ENCODE results near the gene AHNAK2.

Gene AHNAK2

GRCh38 chr14:105019861-105020814, 42.0 kb upstream of the AHNAK2 start:
- Histone ChIP-seq H3K36me3 (ENCODE audit: control insufficient read depth, insufficient read depth, low read length) (peaks cover 7% of the 10 kb centered on the region), H3K27me3 (ENCODE audit: control insufficient read depth, insufficient read depth, low read length) (no peaks in the 10 kb centered on the region), H3K4me1 (ENCODE audit: control insufficient read depth, insufficient read depth, low read length) (peaks cover 8% of the 10 kb centered on the region)

GRCh38 chr14:105018414-105018813, 40.2 kb upstream of the AHNAK2 start:
- peaks cover 7% of the 10 kb centered on the region for H3K36me3 ChIP-seq (ENCODE audit: control insufficient read depth, insufficient read depth, low read length)
- peaks cover 11% of the 10 kb centered on the region for H3K4me1 ChIP-seq (ENCODE audit: control insufficient read depth, insufficient read depth, low read length)
- H3K9me3 ChIP-seq (ENCODE audit: control insufficient read depth, insufficient read depth, low read length): no peaks in the 10 kb centered on the region
- H3K4me3 ChIP-seq (ENCODE audit: low read depth, low read length): no peak overlapping the region
- no peaks in the 10 kb centered on the region for H3K27me3 ChIP-seq (ENCODE audit: control insufficient read depth, insufficient read depth, low read length)
- no peak overlapping the region for H3K9ac ChIP-seq (ENCODE audit: low read depth, low read length)

More at GRCh38 chr14:105019861-105020814, 42.0 kb upstream of the AHNAK2 start:
- peak overlapping the region; percentile 96 for H3K4me3 ChIP-seq (ENCODE audit: low read depth, low read length)
- no peaks in the 10 kb centered on the region for H3K9me3 ChIP-seq (ENCODE audit: control insufficient read depth, insufficient read depth, low read length)
- peak overlapping the region; percentile 89 for H3K9ac ChIP-seq (ENCODE audit: low read depth, low read length)

GRCh38 chr14:105015905-105016304, 37.7 kb upstream of the AHNAK2 start:
- no peaks in the 10 kb centered on the region for H3K9me3 ChIP-seq (ENCODE audit: control insufficient read depth, insufficient read depth, low read length)
- H3K4me1 ChIP-seq (ENCODE audit: control insufficient read depth, insufficient read depth, low read length): peaks cover 11% of the 10 kb centered on the region
- no peak overlapping the region for H3K9ac ChIP-seq (ENCODE audit: low read depth, low read length)
- no peaks in the 10 kb centered on the region for H3K27me3 ChIP-seq (ENCODE audit: control insufficient read depth, insufficient read depth, low read length)
- H3K4me3 ChIP-seq (ENCODE audit: low read depth, low read length): no peak overlapping the region
- peaks cover 18% of the 10 kb centered on the region for H3K36me3 ChIP-seq (ENCODE audit: control insufficient read depth, insufficient read depth, low read length)

- Histone ChIP-seq H3K4me1 (ENCODE audit: control insufficient read depth, insufficient read depth, low read length) (peaks cover 11% of the 10 kb centered on the region), H3K9ac (ENCODE audit: low read depth, low read length) (peak overlapping the region; percentile 60), H3K27me3 (ENCODE audit: control insufficient read depth, insufficient read depth, low read length) (no peaks in the 10 kb centered on the region), H3K36me3 (ENCODE audit: control insufficient read depth, insufficient read depth, low read length) (peaks cover 16% of the 10 kb centered on the region), H3K9me3 (ENCODE audit: control insufficient read depth, insufficient read depth, low read length) (no peaks in the 10 kb centered on the region), H3K4me3 (ENCODE audit: low read depth, low read length) (peak overlapping the region; percentile 16)
These were observed 37.1 kb upstream of the AHNAK2 start for GRCh38 chr14:105015242-105015641.

- Histone ChIP-seq H3K4me3 (ENCODE audit: low read depth, low read length) (no peak overlapping the region), H3K36me3 (ENCODE audit: control insufficient read depth, insufficient read depth, low read length) (peaks cover 21% of the 10 kb centered on the region), H3K9ac (ENCODE audit: low read depth, low read length) (peak overlapping the region; percentile 60)
These were observed 36.5 kb upstream of the AHNAK2 start for GRCh38 chr14:105014631-105015030.

GRCh38 chr14:105014032-105014431, 35.9 kb upstream of the AHNAK2 start:
- Histone ChIP-seq H3K9me3 (ENCODE audit: control insufficient read depth, insufficient read depth, low read length) (no peaks in the 10 kb centered on the region), H3K4me1 (ENCODE audit: control insufficient read depth, insufficient read depth, low read length) (peaks cover 11% of the 10 kb centered on the region), H3K4me3 (ENCODE audit: low read depth, low read length) (no peak overlapping the region), H3K9ac (ENCODE audit: low read depth, low read length) (peak overlapping the region; percentile 65), H3K36me3 (ENCODE audit: control insufficient read depth, insufficient read depth, low read length) (peaks cover 22% of the 10 kb centered on the region), H3K27me3 (ENCODE audit: control insufficient read depth, insufficient read depth, low read length) (no peaks in the 10 kb centered on the region)

More at GRCh38 chr14:105014631-105015030, 36.5 kb upstream of the AHNAK2 start:
- H3K4me1 ChIP-seq (ENCODE audit: control insufficient read depth, insufficient read depth, low read length): peaks cover 11% of the 10 kb centered on the region
- no peaks in the 10 kb centered on the region for H3K27me3 ChIP-seq (ENCODE audit: control insufficient read depth, insufficient read depth, low read length)
- H3K9me3 ChIP-seq (ENCODE audit: control insufficient read depth, insufficient read depth, low read length): no peaks in the 10 kb centered on the region

- Histone ChIP-seq H3K9ac (ENCODE audit: low read depth, low read length) (no peak overlapping the region), H3K4me3 (ENCODE audit: low read depth, low read length) (no peak overlapping the region), H3K36me3 (ENCODE audit: control insufficient read depth, insufficient read depth, low read length) (peaks cover 21% of the 10 kb centered on the region), H3K4me1 (ENCODE audit: control insufficient read depth, insufficient read depth, low read length) (peaks cover 11% of the 10 kb centered on the region), H3K9me3 (ENCODE audit: control insufficient read depth, insufficient read depth, low read length) (no peaks in the 10 kb centered on the region), H3K27me3 (ENCODE audit: control insufficient read depth, insufficient read depth, low read length) (no peaks in the 10 kb centered on the region)
These were observed 35.1 kb upstream of the AHNAK2 start for GRCh38 chr14:105013150-105013785.

- H3K36me3 ChIP-seq (ENCODE audit: control insufficient read depth, insufficient read depth, low read length): peaks cover 27% of the 10 kb centered on the region
These were observed 34.2 kb upstream of the AHNAK2 start for GRCh38 chr14:105012171-105012985.

GRCh38 chr14:105011312-105011990, 33.3 kb upstream of the AHNAK2 start:
- H3K9ac ChIP-seq (ENCODE audit: low read depth, low read length): no peak overlapping the region
- peaks cover 33% of the 10 kb centered on the region for H3K36me3 ChIP-seq (ENCODE audit: control insufficient read depth, insufficient read depth, low read length)
- no peaks in the 10 kb centered on the region for H3K9me3 ChIP-seq (ENCODE audit: control insufficient read depth, insufficient read depth, low read length)
- H3K4me1 ChIP-seq (ENCODE audit: control insufficient read depth, insufficient read depth, low read length): peaks cover 11% of the 10 kb centered on the region
- no peaks in the 10 kb centered on the region for H3K27me3 ChIP-seq (ENCODE audit: control insufficient read depth, insufficient read depth, low read length)
- H3K4me3 ChIP-seq (ENCODE audit: low read depth, low read length): no peak overlapping the region

More at GRCh38 chr14:105012171-105012985, 34.2 kb upstream of the AHNAK2 start:
- Histone ChIP-seq H3K4me3 (ENCODE audit: low read depth, low read length) (no peak overlapping the region), H3K27me3 (ENCODE audit: control insufficient read depth, insufficient read depth, low read length) (no peaks in the 10 kb centered on the region), H3K4me1 (ENCODE audit: control insufficient read depth, insufficient read depth, low read length) (peaks cover 11% of the 10 kb centered on the region), H3K9ac (ENCODE audit: low read depth, low read length) (no peak overlapping the region), H3K9me3 (ENCODE audit: control insufficient read depth, insufficient read depth, low read length) (no peaks in the 10 kb centered on the region)

GRCh38 chr14:105010891-105011291, 32.7 kb upstream of the AHNAK2 start:
- peaks cover 36% of the 10 kb centered on the region for H3K36me3 ChIP-seq (ENCODE audit: control insufficient read depth, insufficient read depth, low read length)
- peaks cover 8% of the 10 kb centered on the region for H3K4me1 ChIP-seq (ENCODE audit: control insufficient read depth, insufficient read depth, low read length)
- H3K27me3 ChIP-seq (ENCODE audit: control insufficient read depth, insufficient read depth, low read length): no peaks in the 10 kb centered on the region
- no peaks in the 10 kb centered on the region for H3K9me3 ChIP-seq (ENCODE audit: control insufficient read depth, insufficient read depth, low read length)
- no peak overlapping the region for H3K9ac ChIP-seq (ENCODE audit: low read depth, low read length)
- no peak overlapping the region for H3K4me3 ChIP-seq (ENCODE audit: low read depth, low read length)

GRCh38 chr14:105010106-105010505, 31.9 kb upstream of the AHNAK2 start:
- Histone ChIP-seq H3K9me3 (ENCODE audit: control insufficient read depth, insufficient read depth, low read length) (no peaks in the 10 kb centered on the region), H3K4me3 (ENCODE audit: low read depth, low read length) (no peak overlapping the region), H3K4me1 (ENCODE audit: control insufficient read depth, insufficient read depth, low read length) (peaks cover 7% of the 10 kb centered on the region), H3K27me3 (ENCODE audit: control insufficient read depth, insufficient read depth, low read length) (no peaks in the 10 kb centered on the region), H3K36me3 (ENCODE audit: control insufficient read depth, insufficient read depth, low read length) (peaks cover 36% of the 10 kb centered on the region), H3K9ac (ENCODE audit: low read depth, low read length) (no peak overlapping the region)
